HG03280 (cell line): ENCODE data around the gene TPT1.

Experiments
- ATAC-seq: cut with Tn5 transposase; IDR thresholded peaks from one replicate; pipeline ENCODE4 v1.9.1; 2021; ENCODE audit warnings: mild to moderate bottlenecking, moderate library complexity; ENCODE audit not compliant: unreplicated experiment

Gene TPT1

GRCh38 chr13:45335397-45336024 lies 5.5 kb downstream of the TPT1 start:
- ATAC-seq: no peak

DNA sequence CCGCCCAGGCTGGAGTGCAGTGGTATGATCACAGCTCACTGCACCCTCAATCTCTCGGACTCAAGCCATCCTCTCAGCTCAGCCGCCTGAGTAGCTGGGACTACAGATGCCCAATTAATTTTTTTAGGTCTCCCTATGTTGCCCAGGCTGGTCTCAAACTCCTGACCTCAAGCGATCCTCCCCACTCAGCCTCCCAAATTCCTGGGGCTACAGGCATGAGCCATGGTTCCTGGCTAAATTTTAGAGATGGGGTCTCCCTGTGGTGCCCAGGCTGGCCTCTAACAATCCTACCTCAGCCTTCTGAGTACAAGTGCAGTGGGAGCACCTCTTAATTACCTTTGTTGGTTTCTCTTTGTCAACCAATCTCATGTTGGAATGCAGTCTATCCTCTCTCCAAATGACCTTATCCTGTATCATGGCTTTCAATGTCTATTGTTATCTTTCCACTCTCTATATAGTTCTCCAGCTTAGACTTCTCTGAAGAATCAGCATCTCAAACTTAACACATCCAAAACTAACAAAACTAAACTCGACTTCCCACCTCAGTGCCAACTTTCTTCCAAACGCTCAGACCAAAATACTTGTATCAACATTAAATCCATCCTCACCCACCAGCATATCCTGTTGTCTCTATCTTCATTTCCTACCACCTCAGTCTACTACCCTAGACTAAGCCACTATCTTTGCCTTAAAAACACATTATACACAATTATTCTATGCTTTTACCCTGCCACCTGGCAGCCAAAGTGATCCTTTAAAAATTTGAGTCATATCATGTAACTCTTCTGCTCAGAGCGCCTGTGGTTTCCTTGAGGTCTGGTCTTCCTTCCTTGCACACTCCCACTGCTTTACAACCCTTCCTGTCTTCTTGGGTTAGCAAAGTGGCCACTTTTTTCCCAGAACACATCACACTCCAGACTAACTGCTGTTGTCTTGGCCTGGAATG lies 6.7 kb downstream of the TPT1 start:
- no peak for ATAC-seq

DNA sequence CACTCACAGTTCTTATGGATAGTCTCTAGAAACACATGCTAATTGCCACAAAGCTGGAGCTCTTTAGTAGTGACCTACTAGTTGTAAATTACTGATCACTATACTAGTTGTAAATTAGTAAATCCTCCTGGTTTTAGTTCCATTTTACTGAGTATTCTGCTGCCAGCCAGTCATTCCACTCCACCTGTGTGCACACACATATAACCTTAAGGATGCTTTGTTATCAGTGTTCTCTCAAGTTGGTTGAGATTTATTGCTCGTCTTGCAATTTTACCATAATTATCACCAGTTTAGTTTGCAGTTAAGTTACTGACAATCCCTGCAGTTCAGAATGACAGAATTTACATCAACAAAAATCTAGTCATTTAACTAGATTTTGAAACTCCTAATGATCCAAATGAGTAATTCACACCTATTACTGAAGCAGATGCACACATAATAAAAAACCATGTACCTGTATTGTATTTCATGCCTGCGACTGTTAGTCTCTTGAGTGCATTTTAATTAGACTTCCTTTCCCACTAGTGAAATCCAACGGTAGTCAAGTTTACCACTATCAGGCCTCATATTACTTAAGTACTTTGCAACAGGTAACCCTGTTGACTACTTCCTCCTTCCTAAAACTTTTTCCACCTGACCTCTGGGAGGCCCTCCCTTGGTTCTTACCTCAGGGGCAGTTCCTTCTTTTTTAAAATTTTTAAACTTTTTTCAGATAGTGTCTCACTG lies 7.6 kb downstream of the TPT1 start:
- ATAC-seq: no peak

DNA sequence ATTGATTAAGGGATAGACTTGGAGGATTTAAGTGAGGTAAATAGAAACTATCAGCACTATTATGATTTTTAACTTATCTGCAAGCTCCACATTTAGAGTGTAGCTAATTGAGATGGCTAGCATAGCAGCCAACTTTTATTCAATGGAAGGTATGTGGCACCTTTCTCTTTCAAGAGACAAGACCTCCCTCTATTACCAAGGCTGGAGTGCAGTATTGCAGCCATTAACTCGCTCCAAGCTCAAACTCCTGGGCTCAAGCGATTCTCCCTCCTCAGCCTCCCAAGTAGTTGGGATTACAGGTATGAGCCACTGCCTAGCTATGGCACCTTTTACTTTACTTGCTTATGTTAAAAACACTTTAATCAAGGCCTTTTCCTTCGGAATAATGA lies 8.2 kb downstream of the TPT1 start:
- no peak for ATAC-seq

GRCh38 chr13:45332036-45332830 lies 8.8 kb downstream of the TPT1 start:
- ATAC-seq: no peak

DNA sequence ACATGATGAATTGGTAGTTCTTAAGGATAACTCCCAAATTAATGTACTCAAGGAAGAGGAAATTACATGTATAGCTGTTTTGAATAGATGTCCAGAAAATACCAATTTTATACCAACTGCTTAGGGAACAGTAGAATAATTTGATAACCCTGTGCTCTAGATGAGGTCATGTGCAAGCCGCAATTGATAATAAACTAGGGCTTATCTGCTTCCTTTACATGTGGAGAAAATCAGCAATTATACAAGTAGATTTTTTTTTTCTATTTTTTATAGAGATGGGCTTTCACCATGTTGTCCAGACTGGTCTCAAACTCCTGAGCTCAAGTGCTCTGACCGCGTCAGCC lies 9.3 kb downstream of the TPT1 start:
- no peak for ATAC-seq

- no peak for ATAC-seq
Observed at GRCh38 chr13:45331123-45331619, 9.8 kb downstream of the TPT1 start.

- ATAC-seq: no peak
Observed at GRCh38 chr13:45328661-45329111, 12.3 kb downstream of the TPT1 start.

DNA sequence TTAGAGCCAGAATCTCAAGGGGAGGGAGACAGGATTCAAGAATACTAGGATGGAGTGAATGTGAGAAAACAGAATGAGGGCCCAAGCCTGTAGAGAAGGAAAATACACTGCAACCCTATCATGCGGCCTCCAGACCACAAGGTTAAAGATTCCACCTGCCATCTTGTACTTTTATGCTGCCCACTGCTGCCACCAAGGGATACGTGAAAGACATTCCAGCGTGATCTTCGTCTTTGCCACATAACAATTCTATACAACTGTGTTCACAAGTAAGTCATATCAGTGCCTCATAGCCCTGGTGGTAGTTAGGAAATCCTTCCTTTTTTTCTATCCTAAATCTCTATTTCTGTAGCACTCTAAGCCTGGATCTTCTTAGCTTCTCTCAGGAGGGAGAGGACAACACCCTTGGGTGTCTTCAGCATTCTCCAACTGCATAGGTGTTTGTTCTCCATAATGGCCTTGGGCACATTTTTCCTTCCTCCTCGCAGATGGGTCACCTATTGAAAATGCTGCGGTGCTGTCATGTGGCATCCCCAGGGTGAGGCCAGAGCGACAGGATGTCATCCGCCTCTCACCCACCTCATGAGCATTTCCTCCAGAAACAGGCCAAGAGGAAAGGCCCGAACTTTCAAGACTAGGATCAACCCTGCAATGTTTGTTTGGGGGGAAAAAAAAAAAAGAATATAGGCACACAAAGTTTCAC lies 13.6 kb downstream of the TPT1 start:
- no peak for ATAC-seq

DNA sequence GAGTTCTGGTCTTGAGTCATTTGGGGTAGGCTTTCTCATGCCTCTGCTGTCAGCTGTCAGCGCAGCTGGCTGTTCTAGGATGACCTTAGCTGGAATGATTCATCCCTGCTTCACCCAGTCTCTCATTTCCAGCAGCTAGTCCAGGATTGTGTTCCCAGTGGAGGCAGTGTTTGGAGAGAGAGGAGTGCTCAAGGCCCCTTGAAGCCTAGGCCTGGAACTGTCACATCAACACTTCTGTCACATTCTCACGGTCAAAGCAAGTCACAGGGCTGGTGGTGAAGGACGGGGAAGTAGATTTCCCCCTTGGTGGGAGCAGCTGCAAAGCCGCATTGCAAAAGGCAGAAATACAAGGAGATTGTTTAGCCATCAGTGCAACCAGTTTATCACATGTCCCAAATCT lies 15.2 kb downstream of the TPT1 start:
- no peak for ATAC-seq

DNA sequence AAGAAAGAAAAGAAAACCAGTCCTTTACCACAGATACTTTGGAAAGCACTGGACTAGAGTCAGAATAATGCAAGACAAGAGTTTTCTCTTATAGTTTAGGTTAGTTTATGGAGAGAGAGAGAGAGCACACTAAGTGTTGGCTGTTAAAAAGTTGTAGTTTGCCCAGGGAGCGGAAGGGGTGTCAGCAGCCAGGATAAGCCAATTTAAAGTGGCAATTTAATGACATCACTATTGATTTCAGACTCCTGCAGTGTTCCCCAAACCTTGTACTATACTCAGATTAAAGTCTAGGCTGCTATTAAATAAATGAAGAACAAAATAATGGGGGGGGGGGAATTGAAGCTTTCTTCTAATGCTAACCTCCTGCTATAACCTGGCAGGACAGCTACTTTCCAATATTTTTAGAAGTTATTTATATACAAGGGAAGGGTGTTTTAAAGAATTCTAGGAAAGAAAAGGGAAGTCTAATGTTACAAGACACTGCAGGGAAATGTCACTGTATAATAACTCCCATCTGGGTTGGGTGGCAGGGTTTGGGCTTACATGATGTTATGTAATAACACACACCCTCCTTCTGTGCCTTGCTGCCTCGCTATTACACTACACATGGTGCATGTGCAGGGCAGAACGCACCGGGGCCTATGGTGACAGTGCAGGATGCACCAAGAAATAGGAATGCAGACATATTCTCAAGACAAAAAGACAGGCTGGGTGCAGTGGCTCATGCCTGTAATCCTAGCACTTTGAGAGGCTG lies 19.9 kb downstream of the TPT1 start:
- no peak for ATAC-seq

- no peak for ATAC-seq
Observed at GRCh38 chr13:45316996-45317395, 24.0 kb downstream of the TPT1 start.

- ATAC-seq: no peak
Observed at GRCh38 chr13:45316338-45316737, 24.6 kb downstream of the TPT1 start.

- ATAC-seq: no peak
Observed at GRCh38 chr13:45315520-45316167, 25.3 kb downstream of the TPT1 start.

DNA sequence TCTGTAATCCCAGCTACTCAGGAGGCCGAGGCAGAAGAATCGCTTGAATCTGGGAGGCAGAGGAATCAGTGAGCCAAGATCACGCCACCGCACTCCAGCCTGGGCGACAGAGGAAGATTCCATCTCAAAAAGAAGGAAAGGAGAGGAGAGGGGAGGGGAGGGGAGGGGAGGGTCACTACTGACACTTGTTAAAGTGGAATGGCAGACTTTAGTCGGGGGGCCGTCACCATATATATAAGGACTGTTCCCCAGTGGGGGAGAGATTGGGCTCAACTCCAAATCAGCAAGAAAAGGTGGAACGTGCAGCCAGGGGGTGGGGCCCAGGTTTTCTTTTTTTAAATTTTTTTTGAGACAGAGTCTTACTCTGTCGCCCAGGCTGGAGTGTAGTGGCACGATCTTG lies 26.2 kb downstream of the TPT1 start:
- no peak for ATAC-seq

DNA sequence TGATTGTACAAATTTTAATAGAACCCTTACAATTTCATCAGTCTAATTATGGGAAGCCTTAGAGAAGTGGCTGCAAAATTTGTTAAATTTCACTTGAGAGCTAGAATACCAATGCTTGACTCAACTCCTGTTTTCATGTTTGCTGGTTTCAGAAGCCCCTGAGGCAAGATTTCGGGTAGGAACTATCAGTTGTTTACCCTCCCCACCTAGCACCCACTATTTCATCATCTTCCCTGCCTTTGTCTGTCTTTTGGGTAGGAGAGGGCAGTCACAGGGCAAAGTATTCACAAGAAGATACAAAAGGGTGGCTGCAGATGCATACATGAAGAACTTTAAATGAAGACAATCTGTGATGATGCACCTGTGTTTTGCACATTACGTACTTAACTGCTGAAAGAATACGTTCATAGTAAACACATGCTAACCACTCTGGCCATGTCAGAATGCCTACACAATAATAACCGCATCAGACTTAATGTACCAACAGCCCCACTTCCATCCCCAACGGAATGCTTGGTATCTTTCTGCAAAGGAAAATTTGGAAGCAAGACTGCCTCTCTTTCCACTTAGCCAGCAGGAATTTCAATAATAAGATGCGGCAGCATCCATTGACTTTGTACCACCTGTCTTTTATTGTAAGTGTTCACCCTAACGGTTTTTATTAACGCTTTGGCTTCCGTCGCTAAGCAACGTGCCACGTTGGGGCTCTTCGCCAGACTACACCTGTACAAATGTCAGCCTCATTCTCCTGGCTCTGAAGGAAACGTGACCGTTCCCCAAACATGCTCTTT lies 30.4 kb downstream of the TPT1 start:
- no peak for ATAC-seq

DNA sequence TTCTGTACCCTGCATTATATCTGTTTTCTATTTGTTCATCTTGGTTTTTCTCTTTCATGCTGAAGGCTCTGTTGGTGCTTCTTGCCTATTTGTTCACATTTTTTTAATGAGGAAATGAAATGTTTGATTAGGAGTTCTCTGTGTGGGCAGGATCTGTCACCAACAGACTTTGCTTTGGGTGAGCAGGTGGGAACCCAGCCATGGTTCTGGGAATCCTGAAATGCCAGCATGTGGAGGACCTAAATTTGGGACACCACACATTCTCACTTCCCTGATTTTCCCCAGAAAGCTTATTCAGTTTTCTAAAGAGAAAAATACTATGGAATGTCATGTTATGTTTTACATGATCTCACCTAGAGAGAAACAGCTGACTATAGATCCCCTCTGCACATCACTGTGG lies 34.0 kb downstream of the TPT1 start:
- ATAC-seq: no peak

GRCh38 chr13:45305079-45305478 lies 35.9 kb downstream of the TPT1 start:
- ATAC-seq: no peak
